Activated T-cell treated with anti-CD3 and anti-CD28 coated beads, Interleukin-2, amount 50 U/mL, for 24 hours (primary cell): Measurements from ENCODE around the gene HOXD9.
A peak's percentile ranks its signal among the peaks of the same experiment; 100 is the strongest.

ENCODE experiments used
- DNase-seq: peaks from one replicate; pipeline ENCODE4 v3.0.0-alpha.2; 2020
- H3K27ac Mint-ChIP-seq: 2 replicates; pipeline ENCODE4 v1.8.0; 2020; ENCODE audit warnings: mild to moderate bottlenecking, mixed read lengths
- H3K27me3 Mint-ChIP-seq: 2 replicates; pipeline ENCODE4 v1.8.0; 2020; ENCODE audit warnings: mixed read lengths
- H3K36me3 Mint-ChIP-seq: 2 replicates; pipeline ENCODE4 v1.8.0; 2020; ENCODE audit warnings: low read depth, mixed read lengths
- H3K4me1 Mint-ChIP-seq: 2 replicates; pipeline ENCODE4 v1.8.0; 2020; ENCODE audit warnings: low read depth, mixed read lengths
- H3K4me3 Mint-ChIP-seq: 2 replicates; pipeline ENCODE4 v1.8.0; 2020; ENCODE audit warnings: mild to moderate bottlenecking, moderate library complexity, mixed read lengths
- H3K9me3 Mint-ChIP-seq: 2 replicates; pipeline ENCODE4 v1.8.0; 2020; ENCODE audit warnings: mixed read lengths

The HOXD9 gene

GRCh38 chr2:176160251-176160985 lies 37.9 kb downstream of the HOXD9 start:
- Mint-ChIP-seq H3K27ac (no peak overlapping the region), H3K9me3 (no peaks in the 10 kb centered on the region), H3K27me3 (peaks cover 95% of the 10 kb centered on the region), H3K4me1 (peaks cover 36% of the 10 kb centered on the region), H3K36me3 (no peaks in the 10 kb centered on the region), H3K4me3 (no peak overlapping the region)
- no peak for DNase-seq

- no peak for DNase-seq
- H3K27ac Mint-ChIP-seq, result no peak overlapping the region
- no peak overlapping the region for H3K4me3 Mint-ChIP-seq
- no peaks in the 10 kb centered on the region for H3K9me3 Mint-ChIP-seq
- H3K4me1 Mint-ChIP-seq, result peaks cover 36% of the 10 kb centered on the region
- H3K27me3 Mint-ChIP-seq, result peaks cover 95% of the 10 kb centered on the region
- H3K36me3 Mint-ChIP-seq, result no peaks in the 10 kb centered on the region
Observed at GRCh38 chr2:176160986-176161824, 38.7 kb downstream of the HOXD9 start.

GRCh38 chr2:176161825-176162626 lies 39.5 kb downstream of the HOXD9 start:
- Mint-ChIP-seq H3K4me1 (peaks cover 34% of the 10 kb centered on the region), H3K27me3 (peaks cover 96% of the 10 kb centered on the region), H3K36me3 (no peaks in the 10 kb centered on the region), H3K4me3 (no peak overlapping the region), H3K27ac (no peak overlapping the region), H3K9me3 (no peaks in the 10 kb centered on the region)
- DNase-seq, result no peak

- DNase-seq, result no peak
- Mint-ChIP-seq H3K9me3 (no peaks in the 10 kb centered on the region), H3K4me1 (peaks cover 27% of the 10 kb centered on the region), H3K36me3 (no peaks in the 10 kb centered on the region), H3K27me3 (peaks cover 96% of the 10 kb centered on the region), H3K27ac (no peak overlapping the region), H3K4me3 (no peak overlapping the region)
Observed at GRCh38 chr2:176162911-176163671, 40.6 kb downstream of the HOXD9 start.

- Mint-ChIP-seq H3K4me3 (no peak overlapping the region), H3K27ac (no peak overlapping the region), H3K4me1 (peaks cover 23% of the 10 kb centered on the region), H3K27me3 (peaks cover 93% of the 10 kb centered on the region), H3K9me3 (no peaks in the 10 kb centered on the region), H3K36me3 (no peaks in the 10 kb centered on the region)
- DNase-seq, result no peak
Observed at GRCh38 chr2:176163672-176164056, 41.1 kb downstream of the HOXD9 start.

- H3K27ac Mint-ChIP-seq, result no peak overlapping the region
- no peak overlapping the region for H3K4me3 Mint-ChIP-seq
- peaks cover 94% of the 10 kb centered on the region for H3K27me3 Mint-ChIP-seq
- H3K36me3 Mint-ChIP-seq, result no peaks in the 10 kb centered on the region
- peaks cover 23% of the 10 kb centered on the region for H3K4me1 Mint-ChIP-seq
- DNase-seq, result no peak
- H3K9me3 Mint-ChIP-seq, result no peaks in the 10 kb centered on the region
Observed at GRCh38 chr2:176164201-176164600, 41.7 kb downstream of the HOXD9 start.

- Mint-ChIP-seq H3K4me1 (peaks cover 18% of the 10 kb centered on the region), H3K36me3 (no peaks in the 10 kb centered on the region), H3K27ac (peak overlapping the region; percentile 33)
Observed at GRCh38 chr2:176164611-176165369, 42.3 kb downstream of the HOXD9 start.

GRCh38 chr2:176165370-176166050 lies 43.0 kb downstream of the HOXD9 start:
- peak overlapping the region; percentile 33 for H3K27ac Mint-ChIP-seq
- no peak for DNase-seq
- no peaks in the 10 kb centered on the region for H3K9me3 Mint-ChIP-seq
- peaks cover 13% of the 10 kb centered on the region for H3K4me1 Mint-ChIP-seq
- H3K36me3 Mint-ChIP-seq, result no peaks in the 10 kb centered on the region
- peaks cover 95% of the 10 kb centered on the region for H3K27me3 Mint-ChIP-seq
- no peak overlapping the region for H3K4me3 Mint-ChIP-seq

More at GRCh38 chr2:176164611-176165369, 42.3 kb downstream of the HOXD9 start:
- H3K4me3 Mint-ChIP-seq, result peak overlapping the region; percentile 36
- no peaks in the 10 kb centered on the region for H3K9me3 Mint-ChIP-seq
- no peak for DNase-seq
- H3K27me3 Mint-ChIP-seq, result peaks cover 94% of the 10 kb centered on the region

GRCh38 chr2:176166272-176166671 lies 43.8 kb downstream of the HOXD9 start:
- H3K4me1 Mint-ChIP-seq, result peaks cover 10% of the 10 kb centered on the region
- H3K9me3 Mint-ChIP-seq, result no peaks in the 10 kb centered on the region
- peaks cover 95% of the 10 kb centered on the region for H3K27me3 Mint-ChIP-seq
- no peak overlapping the region for H3K27ac Mint-ChIP-seq
- no peaks in the 10 kb centered on the region for H3K36me3 Mint-ChIP-seq
- no peak overlapping the region for H3K4me3 Mint-ChIP-seq
- DNase-seq, result no peak

GRCh38 chr2:176167398-176167797 lies 44.9 kb downstream of the HOXD9 start:
- Mint-ChIP-seq H3K27me3 (peaks cover 93% of the 10 kb centered on the region), H3K27ac (no peak overlapping the region), H3K4me3 (no peak overlapping the region), H3K4me1 (peaks cover 13% of the 10 kb centered on the region), H3K36me3 (no peaks in the 10 kb centered on the region), H3K9me3 (no peaks in the 10 kb centered on the region)
- no peak for DNase-seq

- DNase-seq, result no peak
- Mint-ChIP-seq H3K27ac (no peak overlapping the region), H3K4me1 (peaks cover 23% of the 10 kb centered on the region), H3K27me3 (peaks cover 95% of the 10 kb centered on the region), H3K4me3 (no peak overlapping the region), H3K9me3 (no peaks in the 10 kb centered on the region), H3K36me3 (no peaks in the 10 kb centered on the region)
Observed at GRCh38 chr2:176169181-176169580, 46.7 kb downstream of the HOXD9 start.

GRCh38 chr2:176169711-176170110 lies 47.2 kb downstream of the HOXD9 start:
- Mint-ChIP-seq H3K27ac (no peak overlapping the region), H3K36me3 (no peaks in the 10 kb centered on the region)

More at GRCh38 chr2:176169711-176170110, 47.2 kb downstream of the HOXD9 start:
- no peak overlapping the region for H3K4me3 Mint-ChIP-seq
- H3K9me3 Mint-ChIP-seq, result no peaks in the 10 kb centered on the region
- DNase-seq, result no peak
- H3K27me3 Mint-ChIP-seq, result peaks cover 95% of the 10 kb centered on the region
- peaks cover 24% of the 10 kb centered on the region for H3K4me1 Mint-ChIP-seq
